Activated T-cell treated with anti-CD3 and anti-CD28 coated beads, Interleukin-2, amount 50 U/mL, for 24 hours (primary cell): ENCODE data around the gene BLOC1S6.
A peak's percentile ranks its signal among the peaks of the same experiment; 100 is the strongest.

Experiments used
- DNase-seq: peaks from one replicate; pipeline ENCODE4 v3.0.0-alpha.2; 2020
- H3K27ac Mint-ChIP-seq: 2 replicates; pipeline ENCODE4 v1.8.0; 2020; ENCODE audit warnings: mild to moderate bottlenecking, mixed read lengths
- H3K27me3 Mint-ChIP-seq: 2 replicates; pipeline ENCODE4 v1.8.0; 2020; ENCODE audit warnings: mixed read lengths
- H3K36me3 Mint-ChIP-seq: 2 replicates; pipeline ENCODE4 v1.8.0; 2020; ENCODE audit warnings: low read depth, mixed read lengths
- H3K4me1 Mint-ChIP-seq: 2 replicates; pipeline ENCODE4 v1.8.0; 2020; ENCODE audit warnings: low read depth, mixed read lengths
- H3K4me3 Mint-ChIP-seq: 2 replicates; pipeline ENCODE4 v1.8.0; 2020; ENCODE audit warnings: mild to moderate bottlenecking, moderate library complexity, mixed read lengths
- H3K9me3 Mint-ChIP-seq: 2 replicates; pipeline ENCODE4 v1.8.0; 2020; ENCODE audit warnings: mixed read lengths

Gene BLOC1S6

GRCh38 chr15:45587095-45587862, at the start of gene BLOC1S6:
BLOC1S6 (plus strand) TSS chr15:45587379; CDS start chr15:45587444, 65 bp downstream.
- Mint-ChIP-seq H3K4me3 (peak within 1 kb of the TSS; percentile 97), H3K27me3 (no peaks in the 10 kb centered on the region)

DNA sequence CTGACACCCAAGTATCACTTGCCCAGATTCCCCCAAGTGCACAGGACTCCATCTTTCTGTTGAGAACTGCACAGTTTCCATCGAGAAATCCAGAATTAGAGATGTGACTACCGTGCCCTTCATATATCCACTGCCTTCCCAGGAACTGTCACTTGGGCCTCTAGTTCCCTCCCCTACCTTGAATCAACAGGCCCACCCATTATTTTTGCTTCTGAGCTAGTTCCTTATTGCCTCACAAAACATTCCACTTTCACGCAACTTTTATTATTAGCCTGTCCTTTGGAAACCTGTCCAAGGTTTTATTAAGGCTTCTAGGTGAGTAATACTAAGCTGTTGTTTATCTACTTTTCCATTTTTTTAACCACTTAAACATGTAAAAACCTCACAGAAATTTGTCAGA, 47.5 kb upstream of the BLOC1S6 start:
- DNase-seq: no peak
- Mint-ChIP-seq H3K36me3 (no peaks in the 10 kb centered on the region), H3K9me3 (no peaks in the 10 kb centered on the region), H3K4me3 (no peak overlapping the region), H3K4me1 (no peaks in the 10 kb centered on the region), H3K27me3 (no peaks in the 10 kb centered on the region), H3K27ac (no peak overlapping the region)

More at GRCh38 chr15:45587095-45587862, at the start of gene BLOC1S6:
- Mint-ChIP-seq H3K27ac (peak within 1 kb of the TSS; percentile 100), H3K9me3 (no peaks in the 10 kb centered on the region), H3K36me3 (peaks cover 31% of the 10 kb centered on the region), H3K4me1 (peaks cover 50% of the 10 kb centered on the region)
- DNase-seq: peak; percentile 94

GRCh38 chr15:45540531-45540930, 46.6 kb upstream of the BLOC1S6 start:
- no peak for DNase-seq
- Mint-ChIP-seq H3K9me3 (no peaks in the 10 kb centered on the region), H3K4me1 (no peaks in the 10 kb centered on the region), H3K4me3 (no peak overlapping the region), H3K27ac (no peak overlapping the region), H3K36me3 (no peaks in the 10 kb centered on the region), H3K27me3 (no peaks in the 10 kb centered on the region)

DNA sequence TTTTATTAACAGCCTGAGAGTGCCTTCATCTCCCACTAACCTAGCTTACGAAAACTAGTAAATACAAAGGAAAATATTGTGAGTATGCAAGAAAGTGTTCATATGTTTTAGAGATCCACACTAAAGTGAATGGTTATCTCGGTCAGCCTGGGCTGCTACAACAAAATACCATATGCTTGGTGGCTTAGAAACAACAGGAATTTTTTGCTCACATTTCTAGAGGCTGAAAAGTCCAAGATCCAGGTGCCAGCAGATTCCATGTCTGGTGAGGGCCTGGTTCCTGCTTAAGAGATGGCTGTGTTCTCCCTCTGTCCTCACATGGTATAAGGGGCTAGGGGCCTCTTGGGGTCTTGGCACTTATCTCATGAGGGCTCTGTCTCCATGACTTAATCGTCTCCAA, 44.1 kb upstream of the BLOC1S6 start:
- Mint-ChIP-seq H3K27me3 (peaks cover 2% of the 10 kb centered on the region), H3K36me3 (no peaks in the 10 kb centered on the region), H3K9me3 (no peaks in the 10 kb centered on the region), H3K4me3 (no peak overlapping the region), H3K4me1 (no peaks in the 10 kb centered on the region), H3K27ac (no peak overlapping the region)
- DNase-seq: no peak

DNA sequence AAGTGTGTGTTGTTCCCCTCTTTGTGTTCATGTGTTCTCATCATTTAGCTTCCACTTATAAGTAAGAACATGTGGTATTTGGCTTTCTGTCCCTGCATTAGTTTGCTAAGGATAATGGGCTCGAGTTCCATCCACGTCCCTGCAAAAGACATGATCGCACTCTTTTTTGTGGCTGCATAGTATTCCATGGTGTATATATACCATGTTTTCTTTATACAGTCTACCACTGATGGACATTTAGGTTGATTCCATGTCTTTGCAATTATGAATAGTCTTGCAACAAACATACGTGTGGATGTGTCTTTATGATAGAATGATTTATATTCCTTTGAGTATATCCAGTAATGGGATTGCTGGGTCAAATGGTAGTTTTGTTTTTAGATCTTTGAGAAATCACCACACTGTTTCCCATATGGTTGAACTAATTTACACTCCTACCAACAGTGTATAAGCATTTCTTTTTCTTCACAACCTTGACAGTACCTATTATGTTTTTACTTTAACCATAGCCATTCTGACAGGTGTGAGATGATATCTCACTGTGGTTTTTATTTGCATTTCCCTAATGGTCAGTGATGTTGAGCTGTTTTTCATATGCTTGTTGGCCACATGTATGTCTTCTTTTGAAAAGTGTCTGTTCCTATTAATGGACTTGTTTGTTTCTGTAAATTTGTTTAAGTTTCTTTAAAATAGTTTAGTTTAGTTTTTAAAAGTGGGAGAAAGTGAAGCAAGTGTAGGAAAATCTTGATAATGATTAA, 42.7 kb upstream of the BLOC1S6 start:
- no peak for DNase-seq
- Mint-ChIP-seq H3K4me1 (no peaks in the 10 kb centered on the region), H3K27ac (no peak overlapping the region), H3K4me3 (no peak overlapping the region), H3K9me3 (no peaks in the 10 kb centered on the region), H3K27me3 (peaks cover 3% of the 10 kb centered on the region), H3K36me3 (no peaks in the 10 kb centered on the region)

GRCh38 chr15:45546789-45547188, 40.4 kb upstream of the BLOC1S6 start:
- Mint-ChIP-seq H3K27me3 (peaks cover 3% of the 10 kb centered on the region), H3K4me3 (no peak overlapping the region), H3K27ac (no peak overlapping the region), H3K36me3 (no peaks in the 10 kb centered on the region), H3K9me3 (no peaks in the 10 kb centered on the region), H3K4me1 (no peaks in the 10 kb centered on the region)
- DNase-seq: no peak

GRCh38 chr15:45548753-45549520, 38.2 kb upstream of the BLOC1S6 start:
- no peaks in the 10 kb centered on the region for H3K4me1 Mint-ChIP-seq
- no peak overlapping the region for H3K27ac Mint-ChIP-seq

GRCh38 chr15:45549541-45550220, 37.5 kb upstream of the BLOC1S6 start:
- H3K4me1 Mint-ChIP-seq: no peaks in the 10 kb centered on the region
- H3K27ac Mint-ChIP-seq: no peak overlapping the region
- DNase-seq: no peak
- no peaks in the 10 kb centered on the region for H3K36me3 Mint-ChIP-seq
- no peak overlapping the region for H3K4me3 Mint-ChIP-seq
- H3K9me3 Mint-ChIP-seq: no peaks in the 10 kb centered on the region
- peaks cover 16% of the 10 kb centered on the region for H3K27me3 Mint-ChIP-seq

More at GRCh38 chr15:45548753-45549520, 38.2 kb upstream of the BLOC1S6 start:
- no peaks in the 10 kb centered on the region for H3K9me3 Mint-ChIP-seq
- no peak for DNase-seq
- H3K27me3 Mint-ChIP-seq: peaks cover 10% of the 10 kb centered on the region
- H3K36me3 Mint-ChIP-seq: no peaks in the 10 kb centered on the region
- H3K4me3 Mint-ChIP-seq: no peak overlapping the region

DNA sequence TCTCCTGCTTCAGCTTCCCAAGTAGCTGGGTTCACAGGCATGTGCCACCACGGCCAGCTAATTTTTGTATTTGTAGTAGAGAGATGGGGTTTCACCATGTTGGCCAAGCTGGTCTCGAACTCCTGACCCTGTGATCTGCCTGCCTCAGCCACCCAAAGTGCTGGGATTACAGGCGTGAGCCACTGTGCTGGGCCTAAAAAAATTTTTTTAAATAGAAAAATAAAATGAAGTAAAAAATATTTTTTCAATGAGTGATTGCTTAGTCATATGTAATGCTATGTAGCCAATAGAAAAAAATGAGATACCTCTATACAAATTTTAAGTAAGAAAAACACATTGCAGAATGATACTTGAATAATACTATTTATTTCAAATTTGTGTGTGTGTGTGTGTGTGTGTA, 36.7 kb upstream of the BLOC1S6 start:
- Mint-ChIP-seq H3K4me1 (no peaks in the 10 kb centered on the region), H3K4me3 (no peak overlapping the region), H3K27me3 (peaks cover 18% of the 10 kb centered on the region), H3K36me3 (no peaks in the 10 kb centered on the region), H3K27ac (no peak overlapping the region), H3K9me3 (no peaks in the 10 kb centered on the region)
- DNase-seq: no peak

DNA sequence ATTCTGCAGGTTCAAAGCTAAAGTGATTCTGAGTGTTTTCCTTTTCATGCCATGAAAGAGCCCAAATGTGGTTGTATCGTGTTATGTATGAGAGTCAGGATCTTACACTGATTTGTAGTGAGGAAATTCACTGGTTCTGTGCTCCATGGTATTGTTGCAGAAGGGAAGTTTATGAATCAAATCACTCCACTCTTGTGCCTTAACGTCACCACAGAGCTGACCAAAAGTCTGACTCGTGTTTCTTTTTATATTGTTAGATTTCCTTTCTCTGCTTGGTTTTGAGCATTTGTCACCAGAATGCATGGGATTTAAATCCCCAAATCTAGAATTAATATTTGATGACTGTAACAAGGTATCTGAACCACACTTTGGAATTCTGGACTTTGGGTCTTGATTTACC, 35.5 kb upstream of the BLOC1S6 start:
- no peaks in the 10 kb centered on the region for H3K9me3 Mint-ChIP-seq
- no peak overlapping the region for H3K4me3 Mint-ChIP-seq
- no peaks in the 10 kb centered on the region for H3K4me1 Mint-ChIP-seq
- DNase-seq: no peak
- H3K36me3 Mint-ChIP-seq: no peaks in the 10 kb centered on the region
- no peak overlapping the region for H3K27ac Mint-ChIP-seq
- peaks cover 24% of the 10 kb centered on the region for H3K27me3 Mint-ChIP-seq

GRCh38 chr15:45555934-45556608, 31.1 kb upstream of the BLOC1S6 start:
- Mint-ChIP-seq H3K9me3 (no peaks in the 10 kb centered on the region), H3K27me3 (peaks cover 38% of the 10 kb centered on the region), H3K36me3 (no peaks in the 10 kb centered on the region), H3K27ac (no peak overlapping the region), H3K4me1 (no peaks in the 10 kb centered on the region), H3K4me3 (no peak overlapping the region)
- DNase-seq: no peak

- H3K36me3 Mint-ChIP-seq: no peaks in the 10 kb centered on the region
- no peak for DNase-seq
- H3K27ac Mint-ChIP-seq: no peak overlapping the region
- no peak overlapping the region for H3K4me3 Mint-ChIP-seq
- H3K9me3 Mint-ChIP-seq: no peaks in the 10 kb centered on the region
- no peaks in the 10 kb centered on the region for H3K4me1 Mint-ChIP-seq
- peaks cover 36% of the 10 kb centered on the region for H3K27me3 Mint-ChIP-seq
Observed at GRCh38 chr15:45572617-45573016, 14.6 kb upstream of the BLOC1S6 start.

- H3K36me3 Mint-ChIP-seq: no peaks in the 10 kb centered on the region
- no peak overlapping the region for H3K4me3 Mint-ChIP-seq
- H3K27me3 Mint-ChIP-seq: peaks cover 36% of the 10 kb centered on the region
- no peak for DNase-seq
- H3K9me3 Mint-ChIP-seq: no peaks in the 10 kb centered on the region
- H3K27ac Mint-ChIP-seq: no peak overlapping the region
- H3K4me1 Mint-ChIP-seq: no peaks in the 10 kb centered on the region
Observed at GRCh38 chr15:45573961-45574629, 13.1 kb upstream of the BLOC1S6 start.
